ENCODE measurements around the gene SKOR1. TPM values are rescaled to one million over a fixed set of nuclear protein-coding genes. Genes with fewer than 3 reads are reported as not detected.
A peak's percentile ranks its signal among the peaks of the same experiment; 100 is the strongest.

The SKOR1 gene
- total and polyA plus RNA-seq, 10 of the 15 experiments (the other 5 are each of a cell fraction or from before 2014, with no cell fraction given) = 0.04 to 0.36 (median 0.10) TPM; not detected in 4

DNA sequence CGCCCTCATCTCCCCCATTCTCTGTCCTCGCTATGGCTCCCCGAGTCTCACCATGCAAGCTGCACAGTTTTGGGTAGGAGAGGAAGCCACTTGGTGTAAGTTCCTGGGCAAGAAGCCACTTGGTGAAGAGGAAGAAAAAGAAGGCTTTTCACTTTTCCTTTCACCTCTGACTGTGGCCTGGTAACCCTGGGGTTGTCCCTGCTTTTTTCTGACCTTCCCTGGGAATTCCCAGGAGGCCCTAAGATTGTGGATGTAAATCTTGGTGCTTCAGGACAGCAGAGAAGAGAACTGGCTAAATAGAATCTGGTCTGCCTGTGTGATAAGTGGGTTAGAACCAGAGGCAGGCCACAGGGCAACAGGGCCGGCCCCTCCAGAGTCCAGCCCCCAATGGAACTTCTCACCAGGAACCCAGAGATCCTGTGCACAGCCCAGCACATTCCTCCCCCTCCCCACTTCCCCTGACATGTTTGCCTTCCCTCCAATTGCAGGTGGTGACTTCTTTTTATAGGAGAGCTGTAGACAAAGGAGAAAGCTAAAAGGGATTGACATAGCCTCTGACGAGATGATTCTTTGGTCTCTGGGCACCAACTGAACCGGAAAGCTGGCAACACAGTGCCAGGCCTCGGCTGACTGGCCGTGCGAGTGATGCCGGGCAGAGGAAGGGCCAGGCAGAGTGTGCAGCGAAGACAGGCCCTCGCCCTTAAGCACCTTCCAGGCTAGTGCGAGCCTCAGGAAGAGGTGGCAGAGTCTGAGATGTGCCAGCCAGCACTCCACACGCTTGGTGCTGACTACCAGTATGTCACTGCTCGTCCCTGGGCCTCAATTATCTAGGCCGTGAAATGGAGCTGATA is 19.4 kb upstream of the SKOR1 start:
- H3K27ac ChIP-seq (ENCODE audit: control insufficient read depth, insufficient read depth) = no peak overlapping the region
- H3K4me1 ChIP-seq (ENCODE audit: control insufficient read depth, insufficient read depth, low read length) = peaks cover 5% of the 10 kb centered on the region
- H4K20me1 ChIP-seq (ENCODE audit: control insufficient read depth, insufficient read depth) = no peaks in the 10 kb centered on the region; the same call in 1 of the 2 replicates
- intact Hi-C loops (cut with micrococcal nuclease; ENCODE audit: unreplicated experiment) (no loop called here), in situ Hi-C loops (cut with MboI) (no loop called here)
- H3K4me2 ChIP-seq (ENCODE audit: control insufficient read depth, insufficient read depth) = no peak overlapping the region
- BruUV-seq (replicated peaks) = no TSS peak
- no peak for ATAC-seq
- no peak for DNase-seq (ENCODE audit: low read depth, low spot score)
- H3K9me3 ChIP-seq (replicated peaks; ENCODE audit: control insufficient read depth, insufficient read depth, low read length) = no peaks in the 10 kb centered on the region
- ChIA-PET SMC1A (ENCODE audit: uncharacterized antibody, unreplicated experiment) (no interaction called here), CTCF (no interaction called here), RAD21 (ENCODE audit: unreplicated experiment) (no interaction called here), POLR2A (no interaction called here)
- H3K9ac ChIP-seq (ENCODE audit: control insufficient read depth, insufficient read depth, low read length) = 0 out of 2 replicates have a peak overlapping the region, but pooled peaks have one; percentile 34
- no peaks in the 10 kb centered on the region for H3K27me3 ChIP-seq (replicated peaks in 1 of 2; ENCODE audit: control insufficient read depth in 2 of 2, insufficient read depth in 2 of 2, low read length in 1 of 2)
- no peak for FAIRE-seq
- 70% methylated on average over 16 of the region's 16 CpGs for WGBS (ENCODE audit: insufficient coverage, insufficient replicate concordance, low lambda C conversion rate, missing lambda C conversion rate)
- H2AFZ ChIP-seq (ENCODE audit: control insufficient read depth, low read depth, low read length) = no peak overlapping the region
- no peaks in the 10 kb centered on the region for H3K79me2 ChIP-seq (ENCODE audit: control insufficient read depth, insufficient read depth, low read length)
- no peak overlapping the region for H3K4me3 ChIP-seq
- H3K36me3 ChIP-seq (ENCODE audit: control insufficient read depth in 2 of 2, insufficient read depth in 2 of 2, low read length in 1 of 2) = no peaks in the 10 kb centered on the region; a peak in 2 of 4 replicates
- TF ChIP-seq TCF12 (IDR thresholded peaks at IDR 0.05; ENCODE audit: low read depth, low read length) (no peak), SUPT20H (IDR thresholded peaks at IDR 0.05; ENCODE audit: borderline replicate concordance, control insufficient read depth, low read depth, low read length) (no peak), MYB (IDR thresholded peaks at IDR 0.05; ENCODE audit: borderline replicate concordance, low read depth, low read length) (no peak), NFXL1 (IDR thresholded peaks at IDR 0.05; ENCODE audit: borderline replicate concordance) (no peak), PAX5 (IDR thresholded peaks at IDR 0.05; ENCODE audit: borderline replicate concordance, low read depth, low read length) (no peak), SIX5 (IDR thresholded peaks at IDR 0.05; ENCODE audit: low read depth, low read length, severe bottlenecking) (no peak), RBBP5 (conservative IDR thresholded peaks at IDR 0.05) (no peak), BACH1 (IDR thresholded peaks at IDR 0.05; ENCODE audit: borderline replicate concordance) (no peak), CREB1 (IDR thresholded peaks at IDR 0.05; ENCODE audit: low read depth) (no peak)
- TF ChIP-seq, protein P1, sequence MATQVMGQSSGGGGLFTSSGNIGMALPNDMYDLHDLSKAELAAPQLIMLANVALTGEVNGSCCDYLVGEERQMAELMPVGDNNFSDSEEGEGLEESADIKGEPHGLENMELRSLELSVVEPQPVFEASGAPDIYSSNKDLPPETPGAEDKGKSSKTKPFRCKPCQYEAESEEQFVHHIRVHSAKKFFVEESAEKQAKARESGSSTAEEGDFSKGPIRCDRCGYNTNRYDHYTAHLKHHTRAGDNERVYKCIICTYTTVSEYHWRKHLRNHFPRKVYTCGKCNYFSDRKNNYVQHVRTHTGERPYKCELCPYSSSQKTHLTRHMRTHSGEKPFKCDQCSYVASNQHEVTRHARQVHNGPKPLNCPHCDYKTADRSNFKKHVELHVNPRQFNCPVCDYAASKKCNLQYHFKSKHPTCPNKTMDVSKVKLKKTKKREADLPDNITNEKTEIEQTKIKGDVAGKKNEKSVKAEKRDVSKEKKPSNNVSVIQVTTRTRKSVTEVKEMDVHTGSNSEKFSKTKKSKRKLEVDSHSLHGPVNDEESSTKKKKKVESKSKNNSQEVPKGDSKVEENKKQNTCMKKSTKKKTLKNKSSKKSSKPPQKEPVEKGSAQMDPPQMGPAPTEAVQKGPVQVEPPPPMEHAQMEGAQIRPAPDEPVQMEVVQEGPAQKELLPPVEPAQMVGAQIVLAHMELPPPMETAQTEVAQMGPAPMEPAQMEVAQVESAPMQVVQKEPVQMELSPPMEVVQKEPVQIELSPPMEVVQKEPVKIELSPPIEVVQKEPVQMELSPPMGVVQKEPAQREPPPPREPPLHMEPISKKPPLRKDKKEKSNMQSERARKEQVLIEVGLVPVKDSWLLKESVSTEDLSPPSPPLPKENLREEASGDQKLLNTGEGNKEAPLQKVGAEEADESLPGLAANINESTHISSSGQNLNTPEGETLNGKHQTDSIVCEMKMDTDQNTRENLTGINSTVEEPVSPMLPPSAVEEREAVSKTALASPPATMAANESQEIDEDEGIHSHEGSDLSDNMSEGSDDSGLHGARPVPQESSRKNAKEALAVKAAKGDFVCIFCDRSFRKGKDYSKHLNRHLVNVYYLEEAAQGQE (IDR thresholded peaks at IDR 0.05; ENCODE audit: low read depth, low read length) = no peak
- TF ChIP-seq, protein P2, sequence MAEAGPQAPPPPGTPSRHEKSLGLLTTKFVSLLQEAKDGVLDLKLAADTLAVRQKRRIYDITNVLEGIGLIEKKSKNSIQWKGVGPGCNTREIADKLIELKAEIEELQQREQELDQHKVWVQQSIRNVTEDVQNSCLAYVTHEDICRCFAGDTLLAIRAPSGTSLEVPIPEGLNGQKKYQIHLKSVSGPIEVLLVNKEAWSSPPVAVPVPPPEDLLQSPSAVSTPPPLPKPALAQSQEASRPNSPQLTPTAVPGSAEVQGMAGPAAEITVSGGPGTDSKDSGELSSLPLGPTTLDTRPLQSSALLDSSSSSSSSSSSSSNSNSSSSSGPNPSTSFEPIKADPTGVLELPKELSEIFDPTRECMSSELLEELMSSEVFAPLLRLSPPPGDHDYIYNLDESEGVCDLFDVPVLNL (IDR thresholded peaks at IDR 0.05; ENCODE audit: low read depth, low read length) = no peak
- TF ChIP-seq, protein P3, sequence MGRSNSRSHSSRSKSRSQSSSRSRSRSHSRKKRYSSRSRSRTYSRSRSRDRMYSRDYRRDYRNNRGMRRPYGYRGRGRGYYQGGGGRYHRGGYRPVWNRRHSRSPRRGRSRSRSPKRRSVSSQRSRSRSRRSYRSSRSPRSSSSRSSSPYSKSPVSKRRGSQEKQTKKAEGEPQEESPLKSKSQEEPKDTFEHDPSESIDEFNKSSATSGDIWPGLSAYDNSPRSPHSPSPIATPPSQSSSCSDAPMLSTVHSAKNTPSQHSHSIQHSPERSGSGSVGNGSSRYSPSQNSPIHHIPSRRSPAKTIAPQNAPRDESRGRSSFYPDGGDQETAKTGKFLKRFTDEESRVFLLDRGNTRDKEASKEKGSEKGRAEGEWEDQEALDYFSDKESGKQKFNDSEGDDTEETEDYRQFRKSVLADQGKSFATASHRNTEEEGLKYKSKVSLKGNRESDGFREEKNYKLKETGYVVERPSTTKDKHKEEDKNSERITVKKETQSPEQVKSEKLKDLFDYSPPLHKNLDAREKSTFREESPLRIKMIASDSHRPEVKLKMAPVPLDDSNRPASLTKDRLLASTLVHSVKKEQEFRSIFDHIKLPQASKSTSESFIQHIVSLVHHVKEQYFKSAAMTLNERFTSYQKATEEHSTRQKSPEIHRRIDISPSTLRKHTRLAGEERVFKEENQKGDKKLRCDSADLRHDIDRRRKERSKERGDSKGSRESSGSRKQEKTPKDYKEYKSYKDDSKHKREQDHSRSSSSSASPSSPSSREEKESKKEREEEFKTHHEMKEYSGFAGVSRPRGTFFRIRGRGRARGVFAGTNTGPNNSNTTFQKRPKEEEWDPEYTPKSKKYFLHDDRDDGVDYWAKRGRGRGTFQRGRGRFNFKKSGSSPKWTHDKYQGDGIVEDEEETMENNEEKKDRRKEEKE (IDR thresholded peaks at IDR 0.05) = no peak
- TF ChIP-seq, protein P4, sequence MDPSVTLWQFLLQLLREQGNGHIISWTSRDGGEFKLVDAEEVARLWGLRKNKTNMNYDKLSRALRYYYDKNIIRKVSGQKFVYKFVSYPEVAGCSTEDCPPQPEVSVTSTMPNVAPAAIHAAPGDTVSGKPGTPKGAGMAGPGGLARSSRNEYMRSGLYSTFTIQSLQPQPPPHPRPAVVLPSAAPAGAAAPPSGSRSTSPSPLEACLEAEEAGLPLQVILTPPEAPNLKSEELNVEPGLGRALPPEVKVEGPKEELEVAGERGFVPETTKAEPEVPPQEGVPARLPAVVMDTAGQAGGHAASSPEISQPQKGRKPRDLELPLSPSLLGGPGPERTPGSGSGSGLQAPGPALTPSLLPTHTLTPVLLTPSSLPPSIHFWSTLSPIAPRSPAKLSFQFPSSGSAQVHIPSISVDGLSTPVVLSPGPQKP (IDR thresholded peaks at IDR 0.05; ENCODE audit: low read depth, low read length) = no peak
- TF ChIP-seq, protein P5, sequence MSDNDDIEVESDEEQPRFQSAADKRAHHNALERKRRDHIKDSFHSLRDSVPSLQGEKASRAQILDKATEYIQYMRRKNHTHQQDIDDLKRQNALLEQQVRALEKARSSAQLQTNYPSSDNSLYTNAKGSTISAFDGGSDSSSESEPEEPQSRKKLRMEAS (IDR thresholded peaks at IDR 0.05; ENCODE audit: low read depth, low read length) = no peak

Measured in GM12878 (cell line).